Hematopoietic multipotent progenitor cell treated with erythropoietin and hydrocortisone succinate and interleukin-3 and kit ligand, for 17 days (in vitro differentiated cells): Measurements from ENCODE around the gene SDF2L1.
A peak's percentile ranks its signal among the peaks of the same experiment; 100 is the strongest.

ENCODE experiments used
- DNase-seq: peaks from one replicate; pipeline ENCODE4 v3.0.0-alpha.2; 2015; ENCODE audit warnings: low spot score

The SDF2L1 gene

DNA sequence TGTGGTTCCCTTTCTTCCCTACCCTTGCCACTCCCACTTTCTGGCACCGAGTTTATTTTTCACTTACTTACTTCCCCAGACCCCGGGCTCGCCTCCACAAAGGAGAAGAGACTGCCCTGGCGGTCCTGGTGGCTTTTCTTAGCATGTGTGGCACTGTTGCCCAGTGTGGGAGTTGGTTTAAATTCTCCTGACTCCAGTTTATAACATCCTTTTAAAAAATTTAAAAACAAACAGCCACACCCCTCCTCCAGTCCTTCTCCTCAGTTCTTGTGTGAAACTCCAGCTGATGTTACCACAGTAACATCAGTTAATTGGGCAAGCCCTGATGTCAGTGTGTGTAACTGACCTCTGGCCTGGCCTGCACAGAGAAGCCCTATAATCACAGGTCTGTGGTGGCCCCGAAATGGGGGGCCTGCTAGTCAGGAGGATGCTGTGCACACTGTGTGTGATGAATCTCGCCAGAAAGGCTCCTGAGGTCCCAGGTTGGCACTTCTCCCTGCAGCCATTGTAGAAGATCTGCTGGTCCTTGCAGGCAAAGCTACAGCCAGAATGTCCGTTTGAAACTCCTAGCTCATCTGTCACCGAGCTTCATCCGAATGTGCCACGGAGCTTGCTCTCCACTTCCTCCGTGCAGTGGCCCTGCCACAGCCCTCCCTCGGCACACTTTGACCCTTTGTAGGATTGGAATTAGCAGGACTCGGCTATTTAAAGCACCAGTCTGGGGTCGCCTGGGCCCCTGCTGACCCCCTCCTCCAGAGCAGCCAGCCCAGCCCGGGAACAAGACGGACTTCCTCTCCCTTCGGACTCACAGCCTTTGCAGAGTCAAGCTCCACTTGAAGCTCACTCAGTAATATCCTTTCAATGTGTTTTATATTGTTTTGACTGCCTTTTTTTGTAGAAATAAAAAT is 19.8 kb upstream of the SDF2L1 start:
- no peak for DNase-seq

DNA sequence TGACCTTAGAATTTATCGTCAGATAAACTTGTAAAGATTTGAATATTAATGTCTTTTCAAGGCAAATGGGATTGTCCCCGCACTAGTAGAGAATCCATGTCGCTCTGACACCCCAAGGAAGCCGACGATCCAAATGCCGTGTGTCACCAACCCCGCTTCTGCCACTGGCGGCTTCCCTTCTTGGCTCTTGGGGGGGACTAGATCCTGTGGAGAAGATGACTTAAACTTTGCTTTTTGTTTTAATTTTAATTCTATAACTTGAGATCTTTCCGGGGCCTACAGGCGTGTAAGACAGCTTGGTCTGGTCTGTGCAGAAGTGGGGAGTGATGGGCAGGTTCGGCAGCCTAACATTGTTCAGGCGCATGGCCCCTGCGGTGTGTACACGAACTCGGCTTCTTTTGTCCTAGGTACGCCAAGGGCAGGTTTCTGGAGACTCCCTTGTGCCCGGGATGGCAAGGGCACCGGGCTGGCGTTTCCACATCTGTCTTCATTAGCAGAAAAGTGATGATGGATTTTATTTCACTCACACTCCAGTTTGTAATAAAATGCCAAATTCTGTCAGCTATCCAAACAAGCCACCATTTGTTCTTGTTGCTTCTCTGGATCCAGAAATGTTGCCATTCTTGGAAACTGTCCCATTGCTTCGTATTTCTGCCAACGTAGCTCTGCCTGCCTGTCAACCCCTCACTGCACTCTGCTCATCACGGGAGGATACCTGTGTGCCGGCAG is 19.0 kb upstream of the SDF2L1 start:
- no peak for DNase-seq

DNA sequence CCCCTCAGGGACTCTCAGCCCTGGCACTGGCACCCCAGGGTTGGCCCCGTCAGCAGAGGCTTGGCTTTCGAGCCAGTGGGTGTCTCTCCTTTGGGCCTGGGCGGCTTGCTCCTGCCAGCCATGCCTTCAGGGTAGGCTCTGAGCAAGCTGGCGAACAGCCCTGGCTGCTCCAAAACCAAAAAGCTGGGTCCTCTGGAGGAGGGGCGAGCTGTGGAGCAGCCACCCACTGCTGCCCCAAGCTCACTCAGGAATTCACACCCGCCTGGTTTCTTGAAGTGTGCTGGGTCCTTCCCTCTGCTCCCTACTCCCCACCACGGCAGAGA is 18.5 kb upstream of the SDF2L1 start:
- DNase-seq = no peak

DNA sequence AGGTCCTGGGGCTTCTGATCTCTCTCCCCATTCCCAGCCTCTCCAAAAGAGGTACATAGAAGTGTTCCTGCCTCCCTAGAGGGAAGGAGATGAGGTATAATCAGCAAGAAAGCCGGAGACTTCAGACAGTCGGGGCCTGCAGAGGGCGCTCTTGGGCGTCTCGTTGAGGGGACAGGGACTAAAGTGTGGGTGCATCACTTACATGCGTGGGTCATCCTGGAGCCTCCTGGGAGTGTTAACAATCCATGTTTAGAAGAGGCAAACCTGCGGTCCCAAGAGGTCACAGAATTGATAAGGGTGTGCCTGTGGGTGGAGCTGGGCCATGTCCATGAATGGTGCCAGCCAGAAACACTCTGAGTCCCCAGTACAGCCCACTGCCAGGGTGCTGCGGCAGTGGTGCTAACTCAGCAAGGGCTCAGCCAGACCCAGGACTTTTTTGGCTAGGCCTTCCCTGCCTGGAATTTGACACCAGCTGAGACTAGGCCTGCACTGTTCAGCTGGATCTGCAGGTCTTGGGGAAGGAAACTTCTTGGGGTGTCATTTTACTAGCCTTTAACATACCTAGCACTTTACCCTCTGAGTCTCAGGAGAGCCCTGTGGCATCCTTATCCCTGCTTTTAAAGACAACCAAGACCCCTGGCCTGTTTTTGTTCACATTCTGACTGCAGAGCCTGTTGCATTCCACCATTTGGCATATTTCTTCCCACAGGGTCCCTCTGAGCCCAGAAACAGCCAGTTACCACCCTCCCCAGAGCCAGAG is 17.8 kb upstream of the SDF2L1 start:
- peak; percentile 44 for DNase-seq

DNA sequence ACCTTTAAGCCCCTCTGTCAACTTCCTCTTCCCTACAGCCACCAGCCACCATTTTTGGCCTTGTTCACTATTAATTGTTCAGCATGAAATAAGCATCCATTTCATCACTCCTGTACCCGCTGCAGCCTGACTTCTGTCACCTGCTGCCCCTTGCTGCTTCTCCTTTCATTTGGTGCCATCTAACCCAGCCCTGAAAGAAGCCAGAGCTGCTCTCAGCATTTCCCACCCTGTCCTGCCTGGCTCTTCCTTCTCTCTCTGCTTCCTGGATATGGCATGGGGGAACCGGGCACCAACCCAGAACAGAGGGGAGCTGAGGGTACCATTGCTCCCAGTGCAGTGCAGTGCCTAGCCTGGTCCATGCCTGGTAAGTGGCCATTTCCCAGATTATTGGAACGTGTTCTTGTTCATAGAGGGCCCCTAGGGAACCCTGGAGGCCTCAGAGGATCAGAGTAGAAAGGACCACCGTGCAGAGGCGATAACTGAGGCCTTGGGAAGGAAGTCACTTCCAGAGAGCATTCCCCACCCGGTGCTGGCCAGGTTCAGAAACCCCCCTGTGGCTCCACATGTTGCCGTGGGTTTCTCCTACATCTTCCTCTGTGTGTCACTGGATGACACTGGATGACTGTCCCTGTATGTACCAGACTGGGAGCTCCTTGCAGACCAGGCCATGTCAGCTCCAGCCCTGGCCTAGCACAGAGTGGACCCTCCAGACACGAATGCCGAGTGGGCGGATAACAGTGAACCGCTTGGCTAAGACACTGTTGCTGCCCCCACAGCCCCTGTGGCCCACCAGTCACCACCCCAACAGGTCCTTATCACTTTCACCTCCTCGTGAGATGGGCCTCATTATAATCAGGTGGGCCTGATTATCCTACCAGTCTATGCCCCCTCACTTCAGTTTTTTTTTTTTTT is 17.0 kb upstream of the SDF2L1 start:
- DNase-seq = no peak

DNA sequence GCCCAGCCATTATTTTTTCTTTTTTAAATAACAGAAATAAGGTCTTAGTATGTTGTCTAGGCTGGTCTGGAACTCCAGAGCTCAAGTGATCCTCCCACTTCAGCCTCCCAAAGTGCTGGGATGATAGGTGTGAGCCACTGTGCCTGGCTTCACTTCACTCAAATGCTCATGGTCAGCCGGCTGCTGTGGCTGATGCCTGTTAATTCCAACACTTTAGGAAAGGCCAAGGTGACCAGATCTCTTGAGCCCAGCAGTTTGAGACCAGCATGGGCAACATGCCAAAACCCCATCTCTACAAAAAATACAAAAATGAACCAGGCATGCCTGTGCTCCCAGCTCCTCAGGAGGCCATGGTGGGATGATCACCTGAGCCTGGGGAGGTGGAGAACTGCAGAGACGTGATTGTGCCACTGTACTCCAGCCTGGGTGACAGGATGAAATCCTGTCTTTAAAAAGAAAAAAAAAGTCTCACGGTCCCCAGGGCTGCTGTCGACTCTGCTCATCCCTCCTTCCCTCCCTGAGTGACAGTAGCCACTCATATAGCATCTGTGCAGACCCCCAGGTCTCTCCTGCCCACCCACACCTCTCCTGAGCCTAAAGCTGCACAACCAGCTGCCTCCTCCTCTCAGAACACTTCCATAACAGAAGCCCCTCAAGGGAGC is 15.9 kb upstream of the SDF2L1 start:
- no peak for DNase-seq

DNA sequence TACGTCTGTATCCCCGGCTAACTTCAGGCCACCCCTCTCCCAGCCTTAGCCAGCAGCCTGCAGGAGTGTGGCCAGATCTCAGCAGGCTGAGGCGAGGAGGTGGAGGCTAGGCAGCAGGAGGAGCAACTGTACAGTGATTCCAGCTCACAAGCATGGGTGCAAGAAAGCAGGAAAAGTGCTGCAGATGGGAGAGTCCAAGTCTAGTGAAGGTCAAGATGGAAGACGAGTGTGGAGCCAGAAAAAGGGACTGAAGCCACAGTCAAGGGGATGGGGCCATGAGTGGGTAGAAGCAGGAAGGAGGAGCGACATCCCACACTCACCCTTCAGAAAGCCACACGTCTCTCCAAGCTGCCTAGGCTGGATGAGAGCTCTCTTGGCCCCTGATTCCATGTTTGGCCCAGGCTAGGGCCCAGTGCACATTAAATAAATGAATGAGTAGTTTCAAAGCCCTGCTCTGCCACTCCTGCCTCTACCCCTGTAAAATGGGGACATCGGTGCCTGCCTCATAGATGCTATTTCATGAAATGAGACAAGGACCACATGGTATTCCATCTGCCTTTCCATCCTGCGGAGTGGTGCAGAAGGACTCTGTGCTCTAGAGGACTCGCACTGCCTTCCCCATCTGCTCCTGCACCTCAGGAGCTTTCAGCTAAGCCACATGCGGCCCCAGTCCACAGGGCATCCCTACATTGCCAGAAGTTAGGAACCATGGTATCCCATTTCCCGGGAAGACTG is 15.2 kb upstream of the SDF2L1 start:
- DNase-seq = no peak

DNA sequence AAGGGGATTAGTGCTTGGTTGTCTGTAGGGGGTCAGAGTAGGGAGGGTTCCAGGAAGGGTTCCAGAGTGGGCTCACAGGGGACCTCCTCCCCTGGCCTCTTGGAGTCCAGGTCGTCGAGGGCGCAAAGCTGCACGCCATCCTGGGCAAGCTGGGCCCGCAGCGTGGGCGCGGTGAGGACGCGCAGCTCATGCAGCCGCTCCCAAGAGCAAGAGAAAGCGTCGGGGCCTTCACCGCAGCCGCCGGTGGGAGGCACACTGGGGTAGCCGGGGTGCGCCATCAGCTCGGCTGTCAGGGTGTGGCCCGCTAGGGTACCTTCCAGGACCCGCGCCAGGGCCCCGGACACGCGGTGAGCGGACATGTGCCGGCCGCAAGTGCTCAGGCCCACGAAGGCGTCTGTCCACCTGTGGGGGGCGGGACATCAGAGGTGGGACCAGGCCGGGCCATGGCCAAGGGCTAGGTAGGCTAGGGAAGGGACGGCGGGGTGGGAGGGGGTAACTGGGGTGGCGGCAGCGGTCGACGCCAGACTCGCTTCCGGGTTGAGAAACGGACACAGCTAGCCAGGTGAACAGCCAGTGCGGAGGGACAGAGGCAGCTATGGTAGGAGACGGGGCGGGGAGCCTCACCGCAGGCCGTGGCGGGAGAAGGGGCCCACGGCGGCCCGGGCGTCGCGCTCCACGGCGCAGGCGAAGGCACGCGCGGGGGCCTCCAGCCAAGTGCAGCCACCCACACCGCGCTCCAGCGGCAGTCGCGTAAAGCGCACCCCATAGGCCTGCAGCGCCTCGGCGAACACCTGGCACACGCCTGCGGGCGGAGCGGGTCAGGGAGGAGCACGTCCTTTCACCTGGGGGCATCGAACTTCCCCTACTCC is 13.5 kb upstream of the SDF2L1 start:
- DNase-seq = no peak

DNA sequence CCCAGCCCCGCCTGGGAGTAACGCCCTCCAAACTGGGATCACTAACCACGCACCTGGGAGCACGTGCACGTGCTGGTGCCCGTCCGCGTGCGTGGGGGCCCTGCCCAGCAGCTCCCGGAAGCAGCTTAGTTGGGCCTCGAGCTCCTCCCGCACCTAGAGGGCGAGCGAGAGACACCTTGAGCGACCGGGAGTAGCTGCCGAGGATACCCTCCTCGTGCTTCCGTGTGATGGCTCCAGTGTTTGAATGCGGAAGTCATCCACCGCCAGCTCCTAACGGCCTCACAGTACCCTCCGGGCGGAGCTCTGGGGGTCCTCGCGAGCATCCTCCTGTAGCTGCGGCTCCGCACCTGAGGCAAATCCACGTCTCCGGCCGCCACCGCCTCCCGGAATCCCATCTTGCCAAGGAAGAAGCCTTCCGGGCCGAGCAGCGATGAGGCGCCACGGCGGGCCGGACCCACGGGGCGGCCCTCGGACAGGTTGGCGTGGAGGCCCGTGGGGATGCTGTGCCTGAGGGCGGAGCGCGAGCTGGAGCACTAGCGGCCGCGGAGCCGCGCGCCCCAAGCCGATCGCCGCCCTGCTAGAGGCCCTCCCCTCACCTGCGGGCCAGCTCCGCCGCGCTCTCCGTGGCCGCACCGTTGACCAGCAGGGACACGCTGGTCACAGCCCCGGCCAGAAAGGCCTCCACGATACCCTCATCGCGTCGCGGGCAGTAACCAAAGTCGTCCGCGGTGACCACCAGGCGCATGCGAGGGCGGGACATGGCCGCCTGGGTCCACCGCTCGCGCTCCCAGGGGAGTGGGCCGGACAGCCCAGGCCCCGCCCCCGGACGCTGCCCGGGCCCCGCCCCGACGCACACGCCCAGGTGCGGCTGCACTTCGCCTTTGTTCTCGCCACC is 12.6 kb upstream of the SDF2L1 start, which contains the start of gene YDJC:
Gene YDJC (minus strand): TSS at position 768 of the 895 bp plus-strand sequence. CDS start 8 bp downstream, at position 760.
- DNase-seq = peak; percentile 91

DNA sequence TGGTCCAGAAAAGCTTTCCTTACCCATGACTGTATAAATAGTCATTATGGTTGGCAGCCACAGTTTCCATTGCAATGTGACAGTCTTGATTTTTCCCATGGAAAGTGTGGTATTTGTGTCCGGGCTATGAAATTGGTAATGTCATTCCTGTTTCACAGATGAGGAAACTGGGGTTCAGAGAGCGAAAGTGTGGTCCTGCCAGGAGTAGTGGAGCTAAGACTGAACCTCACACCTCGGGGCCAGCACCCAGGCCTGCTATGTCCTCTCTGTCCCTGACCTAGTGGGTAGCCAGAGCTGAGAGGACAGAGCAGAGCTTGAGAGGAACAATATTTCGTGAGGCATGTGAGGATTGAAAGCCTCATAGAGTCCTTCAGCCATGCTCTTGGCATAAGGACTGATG is 11.1 kb upstream of the SDF2L1 start:
- no peak for DNase-seq

DNA sequence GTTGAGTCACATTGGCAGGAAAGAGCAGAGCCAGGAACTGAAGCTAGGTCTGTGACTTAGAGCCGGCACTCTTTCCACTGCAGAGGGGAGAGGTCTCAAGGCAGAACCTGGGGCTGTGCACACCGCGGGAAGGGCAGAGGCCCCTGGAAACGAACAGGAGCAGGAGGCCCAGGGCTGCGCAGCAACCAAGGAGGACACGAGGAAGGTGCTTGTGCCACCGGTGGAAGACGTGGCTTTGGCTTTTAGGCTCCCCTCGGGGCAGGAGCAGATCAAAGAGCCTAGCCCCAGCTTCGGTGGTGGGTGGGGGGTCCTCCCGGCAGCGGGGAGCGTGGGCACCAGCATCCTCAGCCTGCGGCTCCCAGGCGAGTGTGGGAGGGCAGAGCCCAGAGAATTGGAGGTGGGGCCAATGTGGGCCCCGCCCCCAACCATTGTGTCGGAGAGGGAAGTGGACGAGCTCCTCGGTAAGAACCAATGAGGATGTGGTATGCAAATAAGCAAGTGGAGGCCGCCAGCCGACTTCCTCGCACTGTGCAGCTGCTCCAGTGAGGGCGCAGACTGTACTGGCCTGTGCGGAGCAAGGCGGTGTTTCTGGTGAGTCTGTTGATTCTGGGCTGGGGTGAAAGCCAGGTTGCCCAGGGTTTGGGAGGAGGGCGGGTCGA is 9.7 kb upstream of the SDF2L1 start, which contains the start of gene CCDC116:
Gene CCDC116 (plus strand): TSS at position 524 of the 659 bp plus-strand sequence. CDS start 422 bp downstream, outside the sequence.
- no peak for DNase-seq

DNA sequence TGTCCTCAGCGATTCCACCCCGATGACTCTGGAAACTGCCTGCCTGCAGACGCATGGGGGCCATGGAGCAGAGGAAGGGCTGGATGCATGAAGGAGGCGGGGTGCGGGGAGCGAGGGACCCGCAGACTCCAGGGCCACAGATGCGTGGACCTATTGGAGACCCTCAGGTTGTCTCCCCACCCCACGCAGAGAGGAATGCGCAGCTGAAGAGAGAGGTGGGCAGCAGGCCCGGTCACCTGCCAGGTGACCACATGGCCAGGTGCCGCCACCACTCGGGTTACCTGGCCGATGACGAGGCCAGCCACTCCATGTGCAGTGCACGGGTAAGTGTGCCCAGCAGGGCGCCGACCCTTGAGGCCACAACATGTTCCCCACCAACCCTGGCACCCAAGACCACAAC is 9.2 kb upstream of the SDF2L1 start:
- DNase-seq = no peak

DNA sequence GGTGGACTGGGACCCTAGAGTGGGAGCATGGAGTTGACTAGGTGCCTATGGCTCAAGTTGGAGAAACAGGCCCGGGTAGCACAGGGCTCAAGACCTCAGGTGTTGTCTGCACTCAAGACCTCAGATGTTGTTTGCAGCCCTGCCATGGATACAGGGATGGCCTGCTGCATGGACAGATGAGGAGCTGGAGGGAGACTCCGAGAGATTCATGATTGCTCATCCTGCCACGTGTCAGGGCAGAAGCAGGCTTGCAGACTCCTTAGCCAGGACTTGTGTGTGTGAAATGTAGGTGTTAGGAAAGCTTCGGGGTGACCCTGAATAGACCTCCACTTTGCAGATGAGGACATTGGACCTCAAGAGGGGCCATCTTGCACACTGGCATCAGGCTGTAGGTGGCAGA is 8.6 kb upstream of the SDF2L1 start:
- DNase-seq = no peak

DNA sequence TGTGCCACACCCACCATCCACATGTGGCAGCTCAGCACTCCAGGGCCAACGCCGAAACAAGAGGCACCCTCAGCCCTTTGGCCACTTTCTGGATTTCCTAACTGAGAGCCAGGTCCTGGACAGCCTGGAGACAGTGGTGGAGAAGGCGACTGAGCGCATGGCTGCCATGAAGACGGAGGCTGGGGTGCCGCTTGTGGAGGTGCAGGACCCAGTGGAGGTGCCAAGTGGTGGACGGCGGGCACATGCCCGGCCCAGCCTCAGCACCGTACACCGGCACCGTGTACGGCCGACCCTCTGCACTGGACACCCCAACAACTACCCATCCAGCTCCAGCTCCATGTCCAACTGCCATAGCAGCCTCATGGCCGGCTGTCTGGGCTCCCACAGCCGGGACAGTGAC is 8.0 kb upstream of the SDF2L1 start:
- no peak for DNase-seq

DNA sequence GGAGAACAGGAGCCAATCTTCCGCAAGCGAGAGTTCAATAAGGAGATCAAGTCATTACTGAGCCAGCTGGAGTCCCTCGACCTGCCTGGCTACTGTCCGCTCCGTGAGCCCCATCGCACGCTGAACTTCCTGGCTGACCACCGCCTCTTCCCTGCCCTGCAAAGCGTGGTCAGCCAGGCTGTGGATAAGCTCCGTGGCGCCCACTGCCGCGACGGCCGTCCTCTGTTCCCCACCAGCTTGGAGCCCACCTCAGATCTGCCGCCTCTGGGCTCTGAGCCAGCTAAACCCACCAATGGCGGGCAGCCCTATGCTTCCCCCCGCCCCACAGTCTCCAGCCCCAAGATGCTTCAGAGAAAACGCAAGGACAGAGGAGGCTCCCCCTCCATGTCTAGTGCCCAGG is 7.3 kb upstream of the SDF2L1 start:
- no peak for DNase-seq

DNA sequence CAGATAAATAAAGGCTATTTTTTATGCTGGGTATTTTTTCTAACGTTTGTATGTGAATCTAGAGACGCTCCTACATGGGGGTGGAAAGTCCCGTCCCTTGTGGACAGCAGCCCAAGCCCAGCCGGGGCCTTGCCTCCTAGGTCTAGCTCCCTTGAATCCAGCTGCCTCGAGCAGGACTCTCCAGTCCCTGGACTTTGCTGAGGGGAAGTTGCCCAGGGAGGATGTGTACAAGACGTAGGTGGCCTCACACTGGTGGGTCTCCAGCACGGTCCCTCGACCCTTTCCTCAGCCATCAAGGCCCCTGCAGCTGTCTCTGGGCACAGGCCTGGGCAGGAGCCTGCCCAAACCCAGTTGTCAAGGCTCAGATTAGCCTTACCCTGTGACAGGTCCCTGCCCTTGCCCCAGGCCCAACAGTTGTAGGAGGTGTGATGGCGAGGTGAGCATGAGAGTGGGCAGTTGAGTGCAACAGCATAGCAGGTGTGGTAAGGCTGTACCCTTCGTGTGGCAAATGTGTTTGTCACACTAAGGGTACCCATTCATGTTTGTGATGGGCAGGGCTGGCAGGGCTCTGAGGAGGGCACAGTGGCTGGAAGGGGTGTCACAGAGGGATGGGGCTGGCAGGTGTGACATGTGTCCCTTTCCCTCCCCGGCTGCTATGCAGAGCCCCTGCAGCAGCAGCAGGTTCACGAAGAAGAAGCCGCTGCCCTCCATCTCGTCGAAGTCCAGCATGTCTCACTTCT is 6.2 kb upstream of the SDF2L1 start:
- no peak for DNase-seq
